K562 (cell line): ENCODE results near the gene ATAD3C. TPM values are rescaled to one million over a fixed set of nuclear protein-coding genes. Genes with fewer than 3 reads are reported as not detected.

Experiments
- ARNT ChIP-seq, 2 experiments: fragments of 450-650 bp; IDR thresholded peaks; 2 replicates each; pipeline ENCODE4 v1.6.1; 2016; ENCODE audit warnings: mild to moderate bottlenecking in 1 of 2
- CLOCK ChIP-seq: fragments of 250-450 bp; sonication (Bioruptor Pico); IDR thresholded peaks from 2 replicates; pipeline ENCODE4 v1.4.0; 2020; ENCODE audit warnings: mild to moderate bottlenecking, moderate library complexity, borderline replicate concordance
- FOXJ3 ChIP-seq: sonication (generic); formaldehyde crosslinking; IDR thresholded peaks from 2 replicates; pipeline ENCODE4 v1.4.0; 2020; ENCODE audit warnings: mild to moderate bottlenecking, missing genetic modification reagents
- FOXP4 ChIP-seq: sonication (generic); formaldehyde crosslinking; IDR thresholded peaks from 2 replicates; pipeline ENCODE4 v1.8.0; 2022; ENCODE audit warnings: mild to moderate bottlenecking, missing genetic modification reagents, borderline replicate concordance
- HMBOX1 ChIP-seq: sonication (generic); IDR thresholded peaks from 2 replicates; pipeline ENCODE4 v1.6.1; 2016
- JUNB ChIP-seq: fragments of 450-650 bp; formaldehyde crosslinking; conservative IDR thresholded peaks from 2 replicates; pipeline ENCODE4 v1.4.0; 2020; ENCODE audit warnings: mild to moderate bottlenecking
- MTA1 ChIP-seq: fragments of 450-650 bp; IDR thresholded peaks from 2 replicates; pipeline ENCODE4 v1.6.1; 2017; ENCODE audit warnings: borderline replicate concordance
- NBN ChIP-seq: fragments of 450-650 bp; IDR thresholded peaks from 2 replicates; pipeline ENCODE4 v1.6.1; 2016; ENCODE audit warnings: low read depth, mild to moderate bottlenecking
- PHF8 ChIP-seq: fragments of 200-600 bp; sonication (generic); IDR thresholded peaks from 2 replicates; pipeline ENCODE4 v1.6.1; 2012; ENCODE audit warnings: mixed run types, mild to moderate bottlenecking, inconsistent platforms, low read length, moderate library complexity, borderline replicate concordance
- PHTF2 ChIP-seq: fragments of 250-450 bp; sonication (Bioruptor Pico); IDR thresholded peaks from 2 replicates; pipeline ENCODE4 v1.5.0; 2021; ENCODE audit warnings: mild to moderate bottlenecking
- PRPF4 ChIP-seq: fragments of 200-400 bp; formaldehyde crosslinking; IDR thresholded peaks from one replicate; pipeline ENCODE4 v1.6.1; 2017; ENCODE audit warnings: low read length, low read depth, mild to moderate bottlenecking; ENCODE audit not compliant: insufficient read depth, poor library complexity, severe bottlenecking
- ZFP1 ChIP-seq: fragments of 450-650 bp; formaldehyde crosslinking; IDR thresholded peaks from 2 replicates; pipeline ENCODE4 v1.4.0; 2020; ENCODE audit warnings: mild to moderate bottlenecking, mixed read lengths
- ZNF780A ChIP-seq: fragments of 250-450 bp; sonication (Bioruptor Pico); IDR thresholded peaks from 2 replicates; pipeline ENCODE4 v1.5.0; 2021; ENCODE audit warnings: mild to moderate bottlenecking
- polyA plus RNA-seq, 8 experiments: library from polyadenylated mRNA; depleted of rRNA in 4 of 8; stranded (reverse) in 5 of 8; unstranded in 3 of 8; fragments of >200 nt; fragmentation: Nextera tagmentation in 2 of 8; fragmentation: Illumina TruSeq in 1 of 8; extraction: Ambion mirVana in 2 of 8; extraction: Trizol in 1 of 8; gene quantifications; 2 replicates each; pipeline versions ENCODE4 v1.2.1 to v1.2.3, GENCODE V29; 2011 to 2014; ENCODE audit warnings: inconsistent platforms in 1 of 8, missing spikeins in 1 of 8
- total RNA-seq, 7 experiments: library from RNA; depleted of rRNA in 6 of 7; stranded (reverse); fragments of >200 nt in 6 of 7; fragmentation: Illumina TruSeq in 2 of 7; extraction: Trizol in 2 of 7; gene quantifications; 2 replicates each; pipeline versions ENCODE4 v1.2.1 to v1.2.3, GENCODE V29; 2011 to 2021; ENCODE audit warnings: low replicate concordance in 1 of 7
- TF ChIP-seq, protein P1 (sequence below): sonication (generic); formaldehyde crosslinking; IDR thresholded peaks from 2 replicates; pipeline ENCODE4 v1.8.0; 2022; ENCODE audit warnings: mild to moderate bottlenecking, low read depth, missing genetic modification reagents
- TF ChIP-seq, protein P2 (sequence below): fragments of 250-450 bp; sonication (Bioruptor Pico); IDR thresholded peaks from 2 replicates; pipeline ENCODE4 v1.5.0; 2020; ENCODE audit warnings: mild to moderate bottlenecking, borderline replicate concordance
- TF ChIP-seq, protein P3 (sequence below): fragments of 250-450 bp; sonication (Bioruptor Pico); IDR thresholded peaks from 2 replicates; pipeline ENCODE4 v1.8.0; 2021; ENCODE audit warnings: mild to moderate bottlenecking, moderate library complexity

Gene ATAD3C
- total and polyA plus RNA-seq, 9 of the 15 experiments (the other 6 are each of a cell fraction or from before 2014, with no cell fraction given): 0.03 to 0.18 TPM; not detected in 7

DNA sequence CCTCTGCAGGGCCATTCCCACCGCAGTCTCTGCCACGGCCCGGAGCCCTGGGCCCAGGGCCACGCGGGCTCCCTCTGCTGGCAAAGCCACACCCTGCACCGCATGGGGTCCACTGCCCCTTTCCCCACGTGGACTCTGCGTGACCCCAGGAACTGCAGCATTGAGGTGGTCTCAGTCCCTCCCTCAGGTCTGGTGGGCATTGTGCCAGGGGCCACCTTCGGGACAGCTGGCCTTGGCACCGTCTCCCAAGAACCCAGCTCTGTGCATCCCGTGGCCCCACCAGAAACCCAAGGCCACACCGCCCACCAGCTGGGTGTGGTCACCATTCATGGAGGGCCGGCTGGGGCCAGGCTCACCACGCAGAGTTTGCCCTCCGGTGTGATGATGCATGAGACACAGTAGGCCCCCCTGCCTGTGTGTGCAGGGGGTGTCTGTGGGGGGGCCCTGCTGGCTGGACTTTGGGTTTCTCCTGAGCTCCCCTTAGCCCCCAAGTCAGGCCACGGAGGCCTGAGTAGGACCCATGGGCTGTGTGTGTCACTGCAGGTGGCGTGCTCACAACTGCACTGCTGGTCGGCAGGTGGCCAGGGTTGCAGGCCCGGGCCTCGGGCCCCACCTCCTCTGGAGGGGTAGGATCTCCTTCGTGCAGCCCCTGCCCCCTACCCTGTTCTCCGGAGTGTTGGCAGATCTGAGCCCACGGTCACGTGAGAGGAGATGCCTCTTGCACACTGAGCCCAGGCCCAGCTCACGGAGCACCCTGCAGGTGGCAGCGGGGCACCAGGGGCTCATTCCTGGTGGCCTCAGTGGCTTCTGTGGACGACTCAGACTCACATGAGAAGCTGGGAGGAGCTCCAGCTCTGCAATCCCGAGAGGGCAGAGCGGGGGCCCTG lies 8.2 kb upstream of the ATAD3C start (continued):
- TF ChIP-seq, protein P1, sequence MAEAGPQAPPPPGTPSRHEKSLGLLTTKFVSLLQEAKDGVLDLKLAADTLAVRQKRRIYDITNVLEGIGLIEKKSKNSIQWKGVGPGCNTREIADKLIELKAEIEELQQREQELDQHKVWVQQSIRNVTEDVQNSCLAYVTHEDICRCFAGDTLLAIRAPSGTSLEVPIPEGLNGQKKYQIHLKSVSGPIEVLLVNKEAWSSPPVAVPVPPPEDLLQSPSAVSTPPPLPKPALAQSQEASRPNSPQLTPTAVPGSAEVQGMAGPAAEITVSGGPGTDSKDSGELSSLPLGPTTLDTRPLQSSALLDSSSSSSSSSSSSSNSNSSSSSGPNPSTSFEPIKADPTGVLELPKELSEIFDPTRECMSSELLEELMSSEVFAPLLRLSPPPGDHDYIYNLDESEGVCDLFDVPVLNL (CRISPR knock-in tag): no peak
- TF ChIP-seq, protein P2, sequence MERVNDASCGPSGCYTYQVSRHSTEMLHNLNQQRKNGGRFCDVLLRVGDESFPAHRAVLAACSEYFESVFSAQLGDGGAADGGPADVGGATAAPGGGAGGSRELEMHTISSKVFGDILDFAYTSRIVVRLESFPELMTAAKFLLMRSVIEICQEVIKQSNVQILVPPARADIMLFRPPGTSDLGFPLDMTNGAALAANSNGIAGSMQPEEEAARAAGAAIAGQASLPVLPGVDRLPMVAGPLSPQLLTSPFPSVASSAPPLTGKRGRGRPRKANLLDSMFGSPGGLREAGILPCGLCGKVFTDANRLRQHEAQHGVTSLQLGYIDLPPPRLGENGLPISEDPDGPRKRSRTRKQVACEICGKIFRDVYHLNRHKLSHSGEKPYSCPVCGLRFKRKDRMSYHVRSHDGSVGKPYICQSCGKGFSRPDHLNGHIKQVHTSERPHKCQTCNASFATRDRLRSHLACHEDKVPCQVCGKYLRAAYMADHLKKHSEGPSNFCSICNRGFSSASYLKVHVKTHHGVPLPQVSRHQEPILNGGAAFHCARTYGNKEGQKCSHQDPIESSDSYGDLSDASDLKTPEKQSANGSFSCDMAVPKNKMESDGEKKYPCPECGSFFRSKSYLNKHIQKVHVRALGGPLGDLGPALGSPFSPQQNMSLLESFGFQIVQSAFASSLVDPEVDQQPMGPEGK (CRISPR knock-in tag): no peak
- TF ChIP-seq NBN (no peak), PHF8 (no peak), FOXP4 (CRISPR knock-in tag) (0 out of 2 replicates have a peak, but pooled peaks have one; percentile 19), JUNB (CRISPR knock-in tag) (no peak), PHTF2 (CRISPR knock-in tag) (no peak), FOXJ3 (no peak), ZNF780A (no peak), ARNT (IDR thresholded peaks at IDR 0.05) (no peak), CLOCK (CRISPR knock-in tag) (no peak), HMBOX1 (no peak), PRPF4 (no peak), ZFP1 (CRISPR knock-in tag) (no peak), MTA1 (no peak; the same call in 1 of the 2 replicates)
- TF ChIP-seq, protein P3, sequence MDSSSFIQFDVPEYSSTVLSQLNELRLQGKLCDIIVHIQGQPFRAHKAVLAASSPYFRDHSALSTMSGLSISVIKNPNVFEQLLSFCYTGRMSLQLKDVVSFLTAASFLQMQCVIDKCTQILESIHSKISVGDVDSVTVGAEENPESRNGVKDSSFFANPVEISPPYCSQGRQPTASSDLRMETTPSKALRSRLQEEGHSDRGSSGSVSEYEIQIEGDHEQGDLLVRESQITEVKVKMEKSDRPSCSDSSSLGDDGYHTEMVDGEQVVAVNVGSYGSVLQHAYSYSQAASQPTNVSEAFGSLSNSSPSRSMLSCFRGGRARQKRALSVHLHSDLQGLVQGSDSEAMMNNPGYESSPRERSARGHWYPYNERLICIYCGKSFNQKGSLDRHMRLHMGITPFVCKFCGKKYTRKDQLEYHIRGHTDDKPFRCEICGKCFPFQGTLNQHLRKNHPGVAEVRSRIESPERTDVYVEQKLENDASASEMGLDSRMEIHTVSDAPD: no peak
